GM21786 (cell line): ENCODE measurements around the gene C2orf72.

ENCODE experiments used
- ATAC-seq: cut with Tn5 transposase; IDR thresholded peaks from one replicate; pipeline ENCODE4 v1.9.1; 2021; ENCODE audit not compliant: unreplicated experiment

C2orf72 gene

GRCh38 chr2:231041061-231041689 is 3.9 kb downstream of the C2orf72 start:
- ATAC-seq = no peak

GRCh38 chr2:231043796-231044195 is 6.5 kb downstream of the C2orf72 start:
- no peak for ATAC-seq

GRCh38 chr2:231046916-231047273 is 9.6 kb downstream of the C2orf72 start:
- ATAC-seq = no peak

- ATAC-seq = no peak
Observed at GRCh38 chr2:231047274-231047922, 10.1 kb downstream of the C2orf72 start.

- no peak for ATAC-seq
Observed at GRCh38 chr2:231047923-231048915, 10.9 kb downstream of the C2orf72 start.

- no peak for ATAC-seq
Observed at GRCh38 chr2:231049286-231050017, 12.1 kb downstream of the C2orf72 start.

GRCh38 chr2:231050018-231050901 is 12.9 kb downstream of the C2orf72 start:
- no peak for ATAC-seq

GRCh38 chr2:231051116-231051515 is 13.8 kb downstream of the C2orf72 start:
- ATAC-seq = no peak

GRCh38 chr2:231052494-231053451 is 15.4 kb downstream of the C2orf72 start:
- ATAC-seq = peak; percentile 61

GRCh38 chr2:231053846-231054245 is 16.5 kb downstream of the C2orf72 start:
- no peak for ATAC-seq

- ATAC-seq = peak; percentile 69
Observed at GRCh38 chr2:231056453-231057416, 19.4 kb downstream of the C2orf72 start, which contains the start of gene PSMD1. Gene PSMD1, plus strand, starts transcription at chr2:231056867. Its CDS starts 159 bp downstream, at chr2:231057026.

GRCh38 chr2:231057590-231057989 is 20.3 kb downstream of the C2orf72 start:
- no peak for ATAC-seq

- ATAC-seq = no peak
Observed at GRCh38 chr2:231058761-231059550, 21.6 kb downstream of the C2orf72 start.

GRCh38 chr2:231059756-231060155 is 22.4 kb downstream of the C2orf72 start:
- no peak for ATAC-seq

GRCh38 chr2:231062776-231063175 is 25.5 kb downstream of the C2orf72 start:
- no peak for ATAC-seq

GRCh38 chr2:231063347-231063746 is 26.0 kb downstream of the C2orf72 start:
- ATAC-seq = no peak

- no peak for ATAC-seq
Observed at GRCh38 chr2:231065966-231066365, 28.6 kb downstream of the C2orf72 start.
